ENCODE measurements around the gene SLC38A4.

The SLC38A4 gene

GRCh38 chr12:46815809-46816208 lies 10.0 kb downstream of the SLC38A4 start:
- Histone ChIP-seq H3K9ac (ENCODE audit: low read depth, low read length) (no peak overlapping the region), H3K27me3 (ENCODE audit: insufficient read depth, low read length, poor library complexity) (no peaks in the 10 kb centered on the region), H2AFZ (ENCODE audit: low read depth, low read length) (no peak overlapping the region), H3K27ac (ENCODE audit: low read length) (no peak overlapping the region), H4K20me1 (ENCODE audit: insufficient read depth, low read length) (no peaks in the 10 kb centered on the region), H3K4me3 (ENCODE audit: low read depth in 1 of 2, low read length in 2 of 2) (no peak overlapping the region), H3K79me2 (ENCODE audit: insufficient read depth, low read length) (no peaks in the 10 kb centered on the region), H3K4me1 (ENCODE audit: insufficient read depth, low read length) (peaks cover 3% of the 10 kb centered on the region; the same call in 1 of the 2 replicates), H3K4me2 (ENCODE audit: insufficient read depth, low read length) (no peak overlapping the region), H3K9me3 (ENCODE audit: insufficient read depth, low read length, severe bottlenecking) (no peaks in the 10 kb centered on the region), H3K36me3 (ENCODE audit: insufficient read depth, low read length) (no peaks in the 10 kb centered on the region)
- ATAC-seq (ENCODE audit: insufficient read depth, low read depth) (no peak), DNase-seq (no peak)
- TF ChIP-seq CTCF (IDR thresholded peaks at IDR 0.05; ENCODE audit: borderline replicate concordance, extremely low read depth, low read length, poor library complexity, severe bottlenecking) (no peak), EZH2 (IDR thresholded peaks at IDR 0.05; ENCODE audit: borderline replicate concordance, low read depth, low read length, severe bottlenecking) (no peak)

GRCh38 chr12:46814143-46814542 lies 11.7 kb downstream of the SLC38A4 start:
- Histone ChIP-seq H3K79me2 (ENCODE audit: insufficient read depth, low read length) (no peaks in the 10 kb centered on the region), H3K9ac (ENCODE audit: low read depth, low read length) (no peak overlapping the region), H3K36me3 (ENCODE audit: insufficient read depth, low read length) (no peaks in the 10 kb centered on the region), H3K4me1 (ENCODE audit: insufficient read depth, low read length) (peaks cover 3% of the 10 kb centered on the region; the same call in 1 of the 2 replicates), H2AFZ (ENCODE audit: low read depth, low read length) (no peak overlapping the region), H4K20me1 (ENCODE audit: insufficient read depth, low read length) (no peaks in the 10 kb centered on the region), H3K4me3 (ENCODE audit: low read depth in 1 of 2, low read length in 2 of 2) (no peak overlapping the region), H3K27me3 (ENCODE audit: insufficient read depth, low read length, poor library complexity) (no peaks in the 10 kb centered on the region), H3K4me2 (ENCODE audit: insufficient read depth, low read length) (no peak overlapping the region), H3K27ac (ENCODE audit: low read length) (no peak overlapping the region), H3K9me3 (ENCODE audit: insufficient read depth, low read length, severe bottlenecking) (no peaks in the 10 kb centered on the region)
- DNase-seq, result no peak
- no peak for ATAC-seq (ENCODE audit: insufficient read depth, low read depth)
- TF ChIP-seq CTCF (IDR thresholded peaks at IDR 0.05; ENCODE audit: borderline replicate concordance, extremely low read depth, low read length, poor library complexity, severe bottlenecking) (no peak), EZH2 (IDR thresholded peaks at IDR 0.05; ENCODE audit: borderline replicate concordance, low read depth, low read length, severe bottlenecking) (no peak)

GRCh38 chr12:46811185-46811584 lies 14.6 kb downstream of the SLC38A4 start:
- Histone ChIP-seq H3K27me3 (ENCODE audit: insufficient read depth, low read length, poor library complexity) (no peaks in the 10 kb centered on the region), H2AFZ (ENCODE audit: low read depth, low read length) (no peak overlapping the region), H4K20me1 (ENCODE audit: insufficient read depth, low read length) (no peaks in the 10 kb centered on the region), H3K9ac (ENCODE audit: low read depth, low read length) (no peak overlapping the region), H3K36me3 (ENCODE audit: insufficient read depth, low read length) (no peaks in the 10 kb centered on the region), H3K9me3 (ENCODE audit: insufficient read depth, low read length, severe bottlenecking) (no peaks in the 10 kb centered on the region), H3K4me3 (ENCODE audit: low read depth in 1 of 2, low read length in 2 of 2) (no peak overlapping the region), H3K4me2 (ENCODE audit: insufficient read depth, low read length) (no peak overlapping the region), H3K4me1 (ENCODE audit: insufficient read depth, low read length) (peaks cover 3% of the 10 kb centered on the region; the same call in 1 of the 2 replicates), H3K79me2 (ENCODE audit: insufficient read depth, low read length) (no peaks in the 10 kb centered on the region), H3K27ac (ENCODE audit: low read length) (no peak overlapping the region)
- TF ChIP-seq EZH2 (IDR thresholded peaks at IDR 0.05; ENCODE audit: borderline replicate concordance, low read depth, low read length, severe bottlenecking), result no peak
- no peak for TF ChIP-seq CTCF (IDR thresholded peaks at IDR 0.05; ENCODE audit: borderline replicate concordance, extremely low read depth, low read length, poor library complexity, severe bottlenecking)
- ATAC-seq (ENCODE audit: insufficient read depth, low read depth), result peak; percentile 81
- DNase-seq, result peak; percentile 42

Data from DND-41 (cell line).